Activated naive CD4-positive, alpha-beta T cell treated with anti-CD3 and anti-CD28 coated beads, Interleukin-2, amount 50 U/mL, for 24 hours (primary cell): Measurements from ENCODE around the gene BBS7.

Source experiments
- H3K27ac Mint-ChIP-seq: one replicate; pipeline ENCODE4 v1.8.0; 2021; ENCODE audit warnings: mild to moderate bottlenecking, mixed read lengths
- H3K27me3 Mint-ChIP-seq: one replicate; pipeline ENCODE4 v1.8.0; 2021; ENCODE audit warnings: mixed read lengths
- H3K36me3 Mint-ChIP-seq: one replicate; pipeline ENCODE4 v1.8.0; 2021; ENCODE audit warnings: mixed read lengths
- H3K4me1 Mint-ChIP-seq: one replicate; pipeline ENCODE4 v1.8.0; 2021; ENCODE audit warnings: mixed read lengths
- H3K4me3 Mint-ChIP-seq: one replicate; pipeline ENCODE4 v1.8.0; 2021; ENCODE audit warnings: mild to moderate bottlenecking, mixed read lengths
- H3K9me3 Mint-ChIP-seq: one replicate; pipeline ENCODE4 v1.8.0; 2021; ENCODE audit warnings: mixed read lengths

BBS7 gene

DNA sequence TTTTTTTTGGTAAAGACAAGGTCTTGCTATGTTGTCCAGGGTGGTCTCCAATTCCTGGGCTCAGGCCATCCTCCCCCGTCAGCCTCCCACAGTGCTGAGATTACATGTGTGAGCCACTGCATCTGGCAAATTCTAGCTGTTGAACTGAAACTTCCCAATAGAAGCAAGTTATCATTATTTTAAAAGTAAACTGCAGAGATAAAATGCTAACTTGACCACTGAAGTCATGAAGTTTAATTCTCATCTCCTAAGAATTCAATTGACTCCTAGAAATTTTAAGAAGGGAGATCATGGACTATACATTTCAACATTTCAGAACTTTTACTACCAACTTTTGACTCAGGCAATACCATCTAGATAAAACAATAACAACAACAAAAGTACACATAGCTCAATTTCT lies 80.8 kb downstream of the BBS7 start:
- Mint-ChIP-seq H3K27me3 (peaks cover 22% of the 10 kb centered on the region), H3K36me3 (no peaks in the 10 kb centered on the region), H3K9me3 (no peaks in the 10 kb centered on the region), H3K4me3 (no peak overlapping the region), H3K4me1 (no peaks in the 10 kb centered on the region), H3K27ac (no peak overlapping the region)

DNA sequence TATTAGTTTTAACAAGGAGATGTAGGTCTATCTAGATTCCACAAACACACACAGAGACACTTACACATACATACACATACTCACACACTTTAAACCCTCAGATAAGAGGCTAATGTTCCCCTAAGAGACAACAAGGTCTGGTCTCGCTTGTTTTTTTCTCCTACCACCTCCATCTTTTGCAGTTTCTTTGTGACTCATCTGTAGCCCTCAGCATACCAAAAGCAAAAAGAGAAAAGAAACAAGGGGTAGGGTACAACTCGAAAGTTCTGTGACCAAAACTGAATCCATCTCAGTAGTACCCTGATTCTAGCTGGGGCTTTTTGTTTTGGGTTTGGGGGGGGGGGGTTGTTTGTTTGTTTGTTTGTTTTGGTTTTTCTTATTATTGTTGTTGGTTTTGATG lies 81.4 kb downstream of the BBS7 start:
- Mint-ChIP-seq H3K27ac (no peak overlapping the region), H3K9me3 (no peaks in the 10 kb centered on the region), H3K36me3 (no peaks in the 10 kb centered on the region), H3K4me1 (no peaks in the 10 kb centered on the region), H3K27me3 (peaks cover 25% of the 10 kb centered on the region), H3K4me3 (no peak overlapping the region)

- H3K9me3 Mint-ChIP-seq, result no peaks in the 10 kb centered on the region
- peaks cover 38% of the 10 kb centered on the region for H3K27me3 Mint-ChIP-seq
- no peak overlapping the region for H3K4me3 Mint-ChIP-seq
These were observed 84.1 kb downstream of the BBS7 start for GRCh38 chr4:121786221-121786620.

DNA sequence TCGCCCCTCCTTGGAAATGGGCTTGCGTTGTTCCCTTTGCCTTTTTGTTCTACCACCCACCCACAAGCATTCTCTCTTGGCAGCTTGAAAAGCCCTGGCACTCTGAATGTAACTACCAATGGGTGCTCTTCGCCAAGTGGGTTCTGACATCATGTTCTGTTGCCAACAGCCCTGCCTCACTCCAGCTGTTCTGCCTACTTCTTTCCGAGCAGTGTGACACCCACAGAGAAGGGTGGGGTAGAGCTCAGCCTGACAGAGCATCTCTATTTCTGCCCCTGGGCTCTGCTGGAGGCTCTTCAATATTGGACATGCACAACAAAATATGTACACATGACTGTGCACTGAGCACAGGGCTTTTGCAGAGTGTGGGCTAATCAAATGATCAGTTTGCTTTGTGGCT lies 84.8 kb downstream of the BBS7 start:
- Mint-ChIP-seq H3K36me3 (no peaks in the 10 kb centered on the region), H3K27ac (no peak overlapping the region), H3K9me3 (no peaks in the 10 kb centered on the region), H3K4me1 (no peaks in the 10 kb centered on the region), H3K4me3 (no peak overlapping the region), H3K27me3 (peaks cover 38% of the 10 kb centered on the region)

More at GRCh38 chr4:121786221-121786620, 84.1 kb downstream of the BBS7 start:
- Mint-ChIP-seq H3K4me1 (no peaks in the 10 kb centered on the region), H3K36me3 (no peaks in the 10 kb centered on the region), H3K27ac (no peak overlapping the region)

- Mint-ChIP-seq H3K27me3 (peaks cover 38% of the 10 kb centered on the region), H3K4me1 (no peaks in the 10 kb centered on the region), H3K36me3 (no peaks in the 10 kb centered on the region), H3K4me3 (no peak overlapping the region), H3K9me3 (no peaks in the 10 kb centered on the region), H3K27ac (no peak overlapping the region)
These were observed 85.3 kb downstream of the BBS7 start for GRCh38 chr4:121784975-121785374.

DNA sequence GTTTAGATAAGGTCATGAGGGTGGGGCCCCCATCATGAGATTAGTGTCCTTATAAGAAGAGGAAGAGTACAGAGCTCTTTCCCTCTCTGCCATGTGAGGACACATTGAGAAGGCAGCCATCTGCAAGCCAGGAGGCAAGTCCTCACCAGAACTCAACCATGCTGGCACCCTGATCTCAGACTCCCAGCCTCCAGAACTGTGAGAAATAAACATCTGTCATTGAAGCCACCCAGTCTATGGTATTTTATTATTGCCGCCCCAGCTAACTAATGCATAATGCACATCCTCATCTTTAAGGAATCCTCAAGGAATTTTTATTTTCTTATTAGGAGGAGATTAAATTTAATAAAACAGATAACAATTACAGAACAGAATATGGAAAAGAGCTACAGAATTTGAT lies 85.9 kb downstream of the BBS7 start:
- Mint-ChIP-seq H3K36me3 (no peaks in the 10 kb centered on the region), H3K27me3 (peaks cover 38% of the 10 kb centered on the region), H3K4me3 (no peak overlapping the region), H3K4me1 (no peaks in the 10 kb centered on the region), H3K9me3 (no peaks in the 10 kb centered on the region), H3K27ac (no peak overlapping the region)

DNA sequence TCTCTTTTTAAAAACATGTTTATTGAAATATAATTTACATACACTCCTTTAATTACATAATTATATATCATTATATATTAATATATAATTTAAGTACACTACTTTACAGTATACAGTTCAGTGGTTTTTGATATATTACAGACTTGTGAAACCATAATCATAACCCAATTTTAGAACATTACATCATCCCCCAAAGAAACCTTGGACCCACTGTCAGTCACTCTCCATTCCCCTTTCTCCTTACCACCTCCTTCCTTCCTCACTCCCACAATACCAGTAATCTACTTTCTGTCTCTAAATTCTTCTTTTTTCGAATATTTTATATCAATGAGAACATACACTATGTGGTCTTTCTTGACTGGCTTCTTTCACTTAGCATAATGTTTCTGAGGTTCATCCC lies 87.1 kb downstream of the BBS7 start:
- H3K4me1 Mint-ChIP-seq, result no peaks in the 10 kb centered on the region
- no peak overlapping the region for H3K27ac Mint-ChIP-seq
- no peaks in the 10 kb centered on the region for H3K9me3 Mint-ChIP-seq
- no peaks in the 10 kb centered on the region for H3K36me3 Mint-ChIP-seq
- no peak overlapping the region for H3K4me3 Mint-ChIP-seq
- peaks cover 32% of the 10 kb centered on the region for H3K27me3 Mint-ChIP-seq

DNA sequence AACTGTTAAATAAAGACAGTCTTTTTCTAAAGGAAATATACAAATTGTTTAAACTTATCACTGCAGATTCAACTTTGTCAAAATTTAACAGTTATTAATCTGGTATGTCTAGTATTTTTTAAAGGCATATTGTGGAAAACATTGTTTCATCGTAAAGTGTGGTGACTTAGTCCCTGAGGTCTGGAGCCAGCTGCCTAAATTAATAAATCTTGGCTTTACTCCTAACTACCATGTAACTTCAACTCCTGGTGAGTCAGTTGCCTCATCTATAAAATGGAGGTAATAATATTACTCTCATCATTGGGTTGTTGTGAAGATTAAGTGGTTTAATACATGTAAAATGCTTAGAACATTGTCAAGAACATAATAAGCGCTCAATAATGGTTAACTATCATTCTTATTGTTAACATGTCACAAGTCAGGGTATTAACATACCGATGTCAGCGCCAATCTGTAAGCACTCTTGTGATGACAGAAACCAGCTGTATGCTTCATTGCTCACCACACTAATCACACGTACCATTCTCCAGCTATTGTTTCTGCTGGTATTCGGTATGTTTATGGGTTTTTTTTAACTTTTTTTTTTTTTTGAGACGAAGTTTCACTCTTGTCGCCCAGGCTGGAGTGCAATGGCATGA lies 91.2 kb downstream of the BBS7 start:
- H3K27ac Mint-ChIP-seq, result no peak overlapping the region
- H3K4me1 Mint-ChIP-seq, result no peaks in the 10 kb centered on the region
- no peaks in the 10 kb centered on the region for H3K9me3 Mint-ChIP-seq
- no peak overlapping the region for H3K4me3 Mint-ChIP-seq
- peaks cover 14% of the 10 kb centered on the region for H3K27me3 Mint-ChIP-seq
- no peaks in the 10 kb centered on the region for H3K36me3 Mint-ChIP-seq

GRCh38 chr4:121777625-121778024 lies 92.6 kb downstream of the BBS7 start:
- H3K27ac Mint-ChIP-seq, result no peak overlapping the region
- H3K4me3 Mint-ChIP-seq, result no peak overlapping the region
- H3K36me3 Mint-ChIP-seq, result no peaks in the 10 kb centered on the region
- no peaks in the 10 kb centered on the region for H3K4me1 Mint-ChIP-seq
- peaks cover 8% of the 10 kb centered on the region for H3K27me3 Mint-ChIP-seq
- H3K9me3 Mint-ChIP-seq, result no peaks in the 10 kb centered on the region

DNA sequence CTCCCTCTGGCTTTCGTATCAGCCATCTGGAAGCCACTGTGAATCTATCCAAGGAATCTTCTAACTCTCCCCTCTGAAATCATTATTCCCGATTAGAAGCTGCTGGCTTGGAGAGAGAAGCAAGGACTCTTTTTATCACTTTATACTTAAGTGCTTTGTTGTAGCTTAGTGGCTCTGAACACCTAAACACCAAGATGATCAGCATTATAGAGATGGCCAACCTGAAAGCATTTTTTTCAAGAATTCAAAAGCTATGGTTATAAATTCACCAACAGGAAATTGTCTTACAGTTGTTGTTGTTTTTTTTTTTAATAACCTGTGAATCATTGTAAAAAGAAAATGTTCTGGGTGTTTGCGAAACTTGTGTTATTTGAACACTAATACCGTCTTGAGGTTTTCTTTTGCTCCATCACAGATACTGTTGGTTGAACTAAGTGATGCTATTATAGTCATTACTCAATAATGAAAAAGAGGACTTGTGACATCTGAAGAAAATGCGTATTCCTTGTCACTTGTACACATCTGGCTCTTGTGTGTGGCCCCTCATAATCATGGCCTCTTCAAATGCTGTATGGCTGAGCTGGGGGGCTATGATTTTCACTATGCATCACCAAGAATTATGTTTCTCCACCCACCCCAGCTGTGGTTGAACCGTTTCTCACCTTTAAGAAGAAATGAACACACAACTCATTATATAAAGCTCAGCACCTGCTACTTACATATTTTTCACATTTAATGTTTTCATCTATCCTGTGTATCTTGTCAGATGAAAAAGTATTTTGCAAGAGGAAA lies 93.5 kb downstream of the BBS7 start:
- Mint-ChIP-seq H3K4me1 (no peaks in the 10 kb centered on the region), H3K9me3 (no peaks in the 10 kb centered on the region), H3K36me3 (no peaks in the 10 kb centered on the region), H3K4me3 (no peak overlapping the region), H3K27ac (no peak overlapping the region), H3K27me3 (peaks cover 6% of the 10 kb centered on the region)
